GM23338 (cell line): Measurements from ENCODE around the gene COMTD1. TPM values are rescaled to one million over a fixed set of nuclear protein-coding genes. Genes with fewer than 3 reads are reported as not detected.

Experiments used
- ATAC-seq: fragments of 200-7000 bp; cut with Tn5 transposase; 3 replicates; pipeline ENCODE4 v1.9.1; 2020
- DNase-seq: peaks from one replicate; pipeline ENCODE4 v3.0.0-alpha.2; 2015; ENCODE audit warnings: low spot score
- H2AFZ ChIP-seq: fragments of 200-600 bp; sonication (generic); 2 replicates; pipeline ENCODE4 v1.8.0; 2016; ENCODE audit warnings: antibody characterized with exemption, mild to moderate bottlenecking, moderate library complexity
- H3F3A ChIP-seq: fragments of 200-600 bp; sonication (generic); replicated peaks from 2 replicates; pipeline ENCODE4 v1.8.0; 2017; ENCODE audit warnings: antibody characterized with exemption, mixed run types, low read depth
- H3K27ac ChIP-seq: fragments of 200-600 bp; sonication (generic); 2 replicates; pipeline ENCODE4 v1.6.1; 2016; ENCODE audit warnings: low read depth
- H3K27me3 ChIP-seq: fragments of 200-600 bp; sonication (generic); 2 replicates; pipeline ENCODE4 v1.8.0; 2016; ENCODE audit warnings: mild to moderate bottlenecking, mixed run types, moderate library complexity; ENCODE audit not compliant: insufficient read depth
- H3K36me3 ChIP-seq: fragments of 200-600 bp; sonication (generic); 2 replicates; pipeline ENCODE4 v1.8.0; 2016; ENCODE audit warnings: mild to moderate bottlenecking; ENCODE audit not compliant: insufficient read depth
- H3K4me1 ChIP-seq: fragments of 200-600 bp; sonication (generic); 2 replicates; pipeline ENCODE4 v1.8.0; 2016; ENCODE audit warnings: mild to moderate bottlenecking, moderate library complexity; ENCODE audit not compliant: insufficient read depth
- H3K4me2 ChIP-seq: fragments of 200-600 bp; sonication (generic); 2 replicates; pipeline ENCODE4 v1.7.1; 2017; ENCODE audit warnings: mixed run types
- H3K4me3 ChIP-seq: fragments of 200-600 bp; sonication (generic); 2 replicates; pipeline ENCODE4 v1.6.1; 2016; ENCODE audit warnings: mixed run types
- H3K79me2 ChIP-seq: fragments of 200-600 bp; sonication (generic); replicated peaks from 2 replicates; pipeline ENCODE4 v1.8.0; 2017; ENCODE audit warnings: mild to moderate bottlenecking; ENCODE audit not compliant: insufficient read depth
- H3K9me2 ChIP-seq: fragments of 200-600 bp; sonication (generic); 2 replicates; pipeline ENCODE4 v1.8.0; 2017; ENCODE audit not compliant: insufficient read depth
- H4K20me1 ChIP-seq: fragments of 200-600 bp; sonication (generic); replicated peaks from 2 replicates; pipeline ENCODE4 v1.8.0; 2017; ENCODE audit warnings: mild to moderate bottlenecking; ENCODE audit not compliant: insufficient read depth
- H3K27ac Mint-ChIP-seq: 2 replicates; pipeline ENCODE4 v1.8.0; 2020; ENCODE audit warnings: inconsistent platforms, mild to moderate bottlenecking, moderate library complexity, mixed read lengths
- H3K27me3 Mint-ChIP-seq: 3 replicates; pipeline ENCODE4 v1.8.0; 2022; ENCODE audit warnings: low read depth, mild to moderate bottlenecking, moderate library complexity, mixed read lengths, inconsistent platforms; ENCODE audit not compliant: insufficient read depth, poor library complexity
- H3K36me3 Mint-ChIP-seq: 3 replicates; pipeline ENCODE4 v1.8.0; 2021; ENCODE audit warnings: low read depth, mild to moderate bottlenecking, inconsistent platforms, moderate library complexity, mixed read lengths
- H3K4me1 Mint-ChIP-seq: 3 replicates; pipeline ENCODE4 v1.8.0; 2020; ENCODE audit warnings: mild to moderate bottlenecking, inconsistent platforms, mixed read lengths
- H3K4me3 Mint-ChIP-seq: 3 replicates; pipeline ENCODE4 v1.8.0; 2021; ENCODE audit warnings: moderate library complexity, mild to moderate bottlenecking, inconsistent platforms, mixed read lengths
- H3K9me3 Mint-ChIP-seq: 3 replicates; pipeline ENCODE4 v1.8.0; 2020; ENCODE audit warnings: moderate library complexity, mild to moderate bottlenecking, inconsistent platforms, mixed read lengths
- CREB1 ChIP-seq: fragments of 250-450 bp; sonication (Bioruptor Pico); IDR thresholded peaks from 2 replicates; pipeline ENCODE4 v1.5.0; 2020; ENCODE audit warnings: low read depth, mild to moderate bottlenecking, moderate library complexity
- EZH2 ChIP-seq: fragments of 200-600 bp; sonication (generic); IDR thresholded peaks from one replicate; pipeline ENCODE4 v1.8.0; 2017; ENCODE audit warnings: antibody characterized with exemption, mild to moderate bottlenecking, low read depth; ENCODE audit not compliant: unreplicated experiment
- EZH2phosphoT487 ChIP-seq: fragments of 200-600 bp; sonication (generic); IDR thresholded peaks from one replicate; pipeline ENCODE4 v1.8.1; 2018; ENCODE audit warnings: antibody characterized with exemption; ENCODE audit not compliant: unreplicated experiment
- JUNB ChIP-seq: IDR thresholded peaks from one replicate; pipeline ENCODE4 v1.6.1; 2016; ENCODE audit warnings: antibody characterized with exemption; ENCODE audit not compliant: unreplicated experiment
- NANOG ChIP-seq: IDR thresholded peaks from 2 replicates; pipeline ENCODE4 v1.6.1; 2016; ENCODE audit warnings: antibody characterized with exemption, borderline replicate concordance
- POLR2AphosphoS5 ChIP-seq: IDR thresholded peaks from 2 replicates; pipeline ENCODE4 v1.6.1; 2016; ENCODE audit warnings: antibody characterized with exemption, low read depth
- STAT1 ChIP-seq: IDR thresholded peaks from one replicate; pipeline ENCODE4 v1.6.1; 2016; ENCODE audit warnings: antibody characterized with exemption; ENCODE audit not compliant: unreplicated experiment
- ZNF114 ChIP-seq: fragments of 250-450 bp; sonication (Bioruptor Pico); IDR thresholded peaks from 2 replicates; pipeline ENCODE4 v1.5.0; 2020; ENCODE audit warnings: mild to moderate bottlenecking, moderate library complexity
- ZNF331 ChIP-seq: fragments of 250-450 bp; sonication (Bioruptor Pico); IDR thresholded peaks from 2 replicates; pipeline ENCODE4 v1.5.0; 2020; ENCODE audit warnings: low read depth, mild to moderate bottlenecking, moderate library complexity
- polyA plus RNA-seq: library from polyadenylated mRNA; unstranded; fragments of >200 nt; fragmentation: Nextera tagmentation; extraction: Ambion mirVana; gene quantifications from 2 replicates; pipeline ENCODE4 v1.2.1, GENCODE V29; 2016
- total RNA-seq: library from RNA; depleted of rRNA; stranded (reverse); fragments of >200 nt; shearing (Covaris generic); gene quantifications from 2 replicates; pipeline ENCODE4 v1.2.3, GENCODE V29; 2014
- TF ChIP-seq, protein P1 (sequence below): fragments of 250-450 bp; sonication (Bioruptor Pico); IDR thresholded peaks from 2 replicates; pipeline ENCODE4 v1.5.0; 2020; ENCODE audit warnings: mild to moderate bottlenecking, moderate library complexity
- TF ChIP-seq, protein P2 (sequence below): IDR thresholded peaks from one replicate; pipeline ENCODE4 v1.6.1; 2018; ENCODE audit warnings: antibody characterized with exemption; ENCODE audit not compliant: unreplicated experiment
- TF ChIP-seq, protein P3 (sequence below): IDR thresholded peaks from 2 replicates; pipeline ENCODE4 v1.6.1; 2016; ENCODE audit warnings: antibody characterized with exemption
- TF ChIP-seq, protein P4 (sequence below), 2 experiments: fragments of 200-600 bp in 1 of 2; sonication (generic) in 1 of 2; conservative IDR thresholded peaks; 2 replicates each; pipeline versions ENCODE4 v1.5.1 to v1.6.1; 2016 to 2017; ENCODE audit warnings: antibody characterized with exemption in 2 of 2, low read depth in 2 of 2, mild to moderate bottlenecking in 2 of 2, moderate library complexity in 1 of 2

COMTD1 gene
- total and polyA plus RNA-seq, 2 experiments from 2014 or later = 40.0 to 46.7 TPM

DNA sequence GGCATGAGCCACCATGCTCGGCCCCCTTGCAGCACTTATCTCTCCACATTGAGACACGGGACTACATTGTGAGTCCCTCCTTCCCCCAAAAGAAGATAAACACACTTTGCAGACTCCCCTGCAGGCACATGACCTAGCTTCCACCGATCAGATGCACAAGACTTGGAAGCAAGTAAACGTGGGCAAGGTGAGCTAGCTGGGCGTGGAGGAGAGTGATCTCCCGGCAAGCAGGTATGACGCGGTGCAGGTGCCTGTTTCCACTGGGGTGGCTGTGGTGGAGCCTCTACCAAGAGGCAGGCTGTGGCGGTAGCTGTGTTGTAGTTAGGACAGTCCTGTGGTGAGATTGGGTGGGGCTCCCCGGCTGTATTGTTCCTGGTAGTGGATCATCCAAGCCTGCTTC, 7.7 kb upstream of the COMTD1 start:
- no peak overlapping the region for H3K27ac Mint-ChIP-seq
- no peak overlapping the region for H3K4me2 ChIP-seq
- no peaks in the 10 kb centered on the region for H3K9me2 ChIP-seq
- H3K4me3 Mint-ChIP-seq = no peak overlapping the region
- no peaks in the 10 kb centered on the region for H3K36me3 ChIP-seq
- H3K4me1 ChIP-seq = peaks cover 6% of the 10 kb centered on the region; the same call in 1 of the 2 replicates
- ATAC-seq (no peak), DNase-seq (no peak)
- no peaks in the 10 kb centered on the region for H3K9me3 Mint-ChIP-seq
- no peaks in the 10 kb centered on the region for H3K27me3 ChIP-seq
- H2AFZ ChIP-seq = no peak overlapping the region
- H3F3A ChIP-seq = no peaks in the 10 kb centered on the region
- H3K27me3 Mint-ChIP-seq = peaks cover 3% of the 10 kb centered on the region
- H3K79me2 ChIP-seq = no peaks in the 10 kb centered on the region
- H3K4me1 Mint-ChIP-seq = peaks cover 5% of the 10 kb centered on the region
- no peaks in the 10 kb centered on the region for H4K20me1 ChIP-seq
- H3K36me3 Mint-ChIP-seq = no peaks in the 10 kb centered on the region
- TF ChIP-seq STAT1 (no peak), EZH2phosphoT487 (no peak), CREB1 (CRISPR knock-in tag) (no peak), JUNB (no peak), ZNF331 (CRISPR knock-in tag) (no peak), POLR2AphosphoS5 (no peak), NANOG (no peak), EZH2 (no peak), ZNF114 (CRISPR knock-in tag) (no peak)
- TF ChIP-seq, protein P1, sequence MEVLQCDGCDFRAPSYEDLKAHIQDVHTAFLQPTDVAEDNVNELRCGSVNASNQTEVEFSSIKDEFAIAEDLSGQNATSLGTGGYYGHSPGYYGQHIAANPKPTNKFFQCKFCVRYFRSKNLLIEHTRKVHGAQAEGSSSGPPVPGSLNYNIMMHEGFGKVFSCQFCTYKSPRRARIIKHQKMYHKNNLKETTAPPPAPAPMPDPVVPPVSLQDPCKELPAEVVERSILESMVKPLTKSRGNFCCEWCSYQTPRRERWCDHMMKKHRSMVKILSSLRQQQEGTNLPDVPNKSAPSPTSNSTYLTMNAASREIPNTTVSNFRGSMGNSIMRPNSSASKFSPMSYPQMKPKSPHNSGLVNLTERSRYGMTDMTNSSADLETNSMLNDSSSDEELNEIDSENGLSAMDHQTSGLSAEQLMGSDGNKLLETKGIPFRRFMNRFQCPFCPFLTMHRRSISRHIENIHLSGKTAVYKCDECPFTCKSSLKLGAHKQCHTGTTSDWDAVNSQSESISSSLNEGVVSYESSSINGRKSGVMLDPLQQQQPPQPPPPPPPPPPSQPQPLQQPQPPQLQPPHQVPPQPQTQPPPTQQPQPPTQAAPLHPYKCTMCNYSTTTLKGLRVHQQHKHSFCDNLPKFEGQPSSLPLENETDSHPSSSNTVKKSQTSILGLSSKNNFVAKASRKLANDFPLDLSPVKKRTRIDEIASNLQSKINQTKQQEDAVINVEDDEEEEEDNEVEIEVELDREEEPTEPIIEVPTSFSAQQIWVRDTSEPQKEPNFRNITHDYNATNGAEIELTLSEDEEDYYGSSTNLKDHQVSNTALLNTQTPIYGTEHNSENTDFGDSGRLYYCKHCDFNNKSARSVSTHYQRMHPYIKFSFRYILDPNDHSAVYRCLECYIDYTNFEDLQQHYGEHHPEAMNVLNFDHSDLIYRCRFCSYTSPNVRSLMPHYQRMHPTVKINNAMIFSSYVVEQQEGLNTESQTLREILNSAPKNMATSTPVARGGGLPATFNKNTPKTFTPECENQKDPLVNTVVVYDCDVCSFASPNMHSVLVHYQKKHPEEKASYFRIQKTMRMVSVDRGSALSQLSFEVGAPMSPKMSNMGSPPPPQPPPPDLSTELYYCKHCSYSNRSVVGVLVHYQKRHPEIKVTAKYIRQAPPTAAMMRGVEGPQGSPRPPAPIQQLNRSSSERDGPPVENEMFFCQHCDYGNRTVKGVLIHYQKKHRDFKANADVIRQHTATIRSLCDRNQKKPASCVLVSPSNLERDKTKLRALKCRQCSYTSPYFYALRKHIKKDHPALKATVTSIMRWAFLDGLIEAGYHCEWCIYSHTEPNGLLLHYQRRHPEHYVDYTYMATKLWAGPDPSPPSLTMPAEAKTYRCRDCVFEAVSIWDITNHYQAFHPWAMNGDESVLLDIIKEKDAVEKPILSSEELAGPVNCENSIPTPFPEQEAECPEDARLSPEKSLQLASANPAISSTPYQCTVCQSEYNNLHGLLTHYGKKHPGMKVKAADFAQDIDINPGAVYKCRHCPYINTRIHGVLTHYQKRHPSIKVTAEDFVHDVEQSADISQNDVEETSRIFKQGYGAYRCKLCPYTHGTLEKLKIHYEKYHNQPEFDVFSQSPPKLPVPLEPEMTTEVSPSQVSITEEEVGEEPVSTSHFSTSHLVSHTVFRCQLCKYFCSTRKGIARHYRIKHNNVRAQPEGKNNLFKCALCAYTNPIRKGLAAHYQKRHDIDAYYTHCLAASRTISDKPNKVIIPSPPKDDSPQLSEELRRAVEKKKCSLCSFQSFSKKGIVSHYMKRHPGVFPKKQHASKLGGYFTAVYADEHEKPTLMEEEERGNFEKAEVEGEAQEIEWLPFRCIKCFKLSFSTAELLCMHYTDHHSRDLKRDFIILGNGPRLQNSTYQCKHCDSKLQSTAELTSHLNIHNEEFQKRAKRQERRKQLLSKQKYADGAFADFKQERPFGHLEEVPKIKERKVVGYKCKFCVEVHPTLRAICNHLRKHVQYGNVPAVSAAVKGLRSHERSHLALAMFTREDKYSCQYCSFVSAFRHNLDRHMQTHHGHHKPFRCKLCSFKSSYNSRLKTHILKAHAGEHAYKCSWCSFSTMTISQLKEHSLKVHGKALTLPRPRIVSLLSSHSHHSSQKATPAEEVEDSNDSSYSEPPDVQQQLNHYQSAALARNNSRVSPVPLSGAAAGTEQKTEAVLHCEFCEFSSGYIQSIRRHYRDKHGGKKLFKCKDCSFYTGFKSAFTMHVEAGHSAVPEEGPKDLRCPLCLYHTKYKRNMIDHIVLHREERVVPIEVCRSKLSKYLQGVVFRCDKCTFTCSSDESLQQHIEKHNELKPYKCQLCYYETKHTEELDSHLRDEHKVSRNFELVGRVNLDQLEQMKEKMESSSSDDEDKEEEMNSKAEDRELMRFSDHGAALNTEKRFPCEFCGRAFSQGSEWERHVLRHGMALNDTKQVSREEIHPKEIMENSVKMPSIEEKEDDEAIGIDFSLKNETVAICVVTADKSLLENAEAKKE (CRISPR knock-in tag) = no peak
- TF ChIP-seq, protein P2, sequence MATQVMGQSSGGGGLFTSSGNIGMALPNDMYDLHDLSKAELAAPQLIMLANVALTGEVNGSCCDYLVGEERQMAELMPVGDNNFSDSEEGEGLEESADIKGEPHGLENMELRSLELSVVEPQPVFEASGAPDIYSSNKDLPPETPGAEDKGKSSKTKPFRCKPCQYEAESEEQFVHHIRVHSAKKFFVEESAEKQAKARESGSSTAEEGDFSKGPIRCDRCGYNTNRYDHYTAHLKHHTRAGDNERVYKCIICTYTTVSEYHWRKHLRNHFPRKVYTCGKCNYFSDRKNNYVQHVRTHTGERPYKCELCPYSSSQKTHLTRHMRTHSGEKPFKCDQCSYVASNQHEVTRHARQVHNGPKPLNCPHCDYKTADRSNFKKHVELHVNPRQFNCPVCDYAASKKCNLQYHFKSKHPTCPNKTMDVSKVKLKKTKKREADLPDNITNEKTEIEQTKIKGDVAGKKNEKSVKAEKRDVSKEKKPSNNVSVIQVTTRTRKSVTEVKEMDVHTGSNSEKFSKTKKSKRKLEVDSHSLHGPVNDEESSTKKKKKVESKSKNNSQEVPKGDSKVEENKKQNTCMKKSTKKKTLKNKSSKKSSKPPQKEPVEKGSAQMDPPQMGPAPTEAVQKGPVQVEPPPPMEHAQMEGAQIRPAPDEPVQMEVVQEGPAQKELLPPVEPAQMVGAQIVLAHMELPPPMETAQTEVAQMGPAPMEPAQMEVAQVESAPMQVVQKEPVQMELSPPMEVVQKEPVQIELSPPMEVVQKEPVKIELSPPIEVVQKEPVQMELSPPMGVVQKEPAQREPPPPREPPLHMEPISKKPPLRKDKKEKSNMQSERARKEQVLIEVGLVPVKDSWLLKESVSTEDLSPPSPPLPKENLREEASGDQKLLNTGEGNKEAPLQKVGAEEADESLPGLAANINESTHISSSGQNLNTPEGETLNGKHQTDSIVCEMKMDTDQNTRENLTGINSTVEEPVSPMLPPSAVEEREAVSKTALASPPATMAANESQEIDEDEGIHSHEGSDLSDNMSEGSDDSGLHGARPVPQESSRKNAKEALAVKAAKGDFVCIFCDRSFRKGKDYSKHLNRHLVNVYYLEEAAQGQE = no peak
- TF ChIP-seq, protein P3, sequence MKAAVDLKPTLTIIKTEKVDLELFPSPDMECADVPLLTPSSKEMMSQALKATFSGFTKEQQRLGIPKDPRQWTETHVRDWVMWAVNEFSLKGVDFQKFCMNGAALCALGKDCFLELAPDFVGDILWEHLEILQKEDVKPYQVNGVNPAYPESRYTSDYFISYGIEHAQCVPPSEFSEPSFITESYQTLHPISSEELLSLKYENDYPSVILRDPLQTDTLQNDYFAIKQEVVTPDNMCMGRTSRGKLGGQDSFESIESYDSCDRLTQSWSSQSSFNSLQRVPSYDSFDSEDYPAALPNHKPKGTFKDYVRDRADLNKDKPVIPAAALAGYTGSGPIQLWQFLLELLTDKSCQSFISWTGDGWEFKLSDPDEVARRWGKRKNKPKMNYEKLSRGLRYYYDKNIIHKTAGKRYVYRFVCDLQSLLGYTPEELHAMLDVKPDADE = no peak
- TF ChIP-seq, protein P4, sequence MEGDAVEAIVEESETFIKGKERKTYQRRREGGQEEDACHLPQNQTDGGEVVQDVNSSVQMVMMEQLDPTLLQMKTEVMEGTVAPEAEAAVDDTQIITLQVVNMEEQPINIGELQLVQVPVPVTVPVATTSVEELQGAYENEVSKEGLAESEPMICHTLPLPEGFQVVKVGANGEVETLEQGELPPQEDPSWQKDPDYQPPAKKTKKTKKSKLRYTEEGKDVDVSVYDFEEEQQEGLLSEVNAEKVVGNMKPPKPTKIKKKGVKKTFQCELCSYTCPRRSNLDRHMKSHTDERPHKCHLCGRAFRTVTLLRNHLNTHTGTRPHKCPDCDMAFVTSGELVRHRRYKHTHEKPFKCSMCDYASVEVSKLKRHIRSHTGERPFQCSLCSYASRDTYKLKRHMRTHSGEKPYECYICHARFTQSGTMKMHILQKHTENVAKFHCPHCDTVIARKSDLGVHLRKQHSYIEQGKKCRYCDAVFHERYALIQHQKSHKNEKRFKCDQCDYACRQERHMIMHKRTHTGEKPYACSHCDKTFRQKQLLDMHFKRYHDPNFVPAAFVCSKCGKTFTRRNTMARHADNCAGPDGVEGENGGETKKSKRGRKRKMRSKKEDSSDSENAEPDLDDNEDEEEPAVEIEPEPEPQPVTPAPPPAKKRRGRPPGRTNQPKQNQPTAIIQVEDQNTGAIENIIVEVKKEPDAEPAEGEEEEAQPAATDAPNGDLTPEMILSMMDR (conservative IDR thresholded peaks at IDR 0.05; ENCODE audit: low read depth in 2 of 2) = no peak
- no peak overlapping the region for H3K27ac ChIP-seq
- H3K4me3 ChIP-seq = no peak overlapping the region
